Fibroblast of skin of back (primary cell): ENCODE data around the gene STEAP4. TPM values are rescaled to one million over a fixed set of nuclear protein-coding genes. Genes with fewer than 3 reads are reported as not detected.

Experiments
- DNase-seq: peaks from one replicate; pipeline ENCODE4 v3.0.0-alpha.2; 2013
- polyA plus RNA-seq, 2 experiments: library from polyadenylated mRNA; unstranded; fragments of 120-200 nt; gene quantifications; one replicate each; pipeline ENCODE4 v1.2.1, GENCODE V29; 2013; ENCODE audit not compliant: insufficient read length in 2 of 2

The STEAP4 gene
- polyA plus RNA-seq (2013, experiment 1 of 2; ENCODE audit: insufficient read length) = 0.04 TPM
- polyA plus RNA-seq (2013, experiment 2 of 2; ENCODE audit: insufficient read length) = 0.07 TPM

DNA sequence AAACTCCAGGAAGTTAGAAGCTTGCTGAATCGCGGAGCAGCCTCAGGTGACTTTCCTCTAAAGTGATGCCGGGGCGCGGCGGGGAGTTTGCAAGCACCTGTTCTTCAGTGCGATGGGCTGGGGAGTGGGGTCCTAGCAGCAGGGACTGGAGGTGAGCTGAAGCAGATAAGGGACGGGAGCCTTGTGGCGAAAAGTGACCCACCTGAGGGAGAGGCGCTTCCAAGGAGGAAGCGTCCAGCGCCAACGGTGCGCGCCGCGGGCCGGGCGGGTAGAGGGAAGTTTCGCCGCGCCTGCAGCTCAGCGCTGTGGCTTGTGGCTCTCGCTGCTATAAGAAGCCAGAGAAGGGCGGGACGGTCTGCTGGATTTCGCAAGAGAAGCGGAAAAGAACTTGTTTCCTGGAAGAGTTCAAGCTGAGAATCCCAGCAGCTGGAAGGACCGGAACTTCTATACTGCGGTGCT lies at the start of gene STEAP4:
Gene STEAP4 (minus strand): TSS at position 305 of the 459 bp plus-strand sequence. CDS start 22,625 bp downstream, outside the sequence.
- DNase-seq = peak; percentile 44

DNA sequence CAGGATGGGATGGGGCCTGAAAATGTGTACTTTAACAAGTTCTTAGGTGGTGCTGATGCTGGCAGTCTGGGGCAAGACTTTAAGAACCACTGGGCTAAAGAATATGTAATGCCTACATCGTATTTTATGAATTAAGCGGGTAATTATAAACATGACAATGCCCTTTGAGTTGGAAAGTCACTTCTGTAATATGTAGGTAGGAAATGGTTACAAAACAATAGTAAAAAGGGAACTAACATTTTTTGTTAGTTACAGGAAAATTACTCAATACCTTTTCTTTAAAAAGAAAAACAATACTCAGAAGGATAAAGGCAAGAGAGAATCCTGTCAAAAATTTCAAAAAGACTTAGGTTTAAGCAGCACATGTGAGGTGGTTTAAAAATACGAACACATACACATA lies 48.3 kb upstream of the STEAP4 start:
- DNase-seq = no peak

GRCh38 chr7:88350118-88350517 lies 43.4 kb upstream of the STEAP4 start:
- no peak for DNase-seq

- DNase-seq = no peak
These were observed 40.8 kb upstream of the STEAP4 start for GRCh38 chr7:88347517-88347916.

GRCh38 chr7:88347090-88347489 lies 40.4 kb upstream of the STEAP4 start:
- no peak for DNase-seq

GRCh38 chr7:88346357-88346756 lies 39.7 kb upstream of the STEAP4 start:
- no peak for DNase-seq

DNA sequence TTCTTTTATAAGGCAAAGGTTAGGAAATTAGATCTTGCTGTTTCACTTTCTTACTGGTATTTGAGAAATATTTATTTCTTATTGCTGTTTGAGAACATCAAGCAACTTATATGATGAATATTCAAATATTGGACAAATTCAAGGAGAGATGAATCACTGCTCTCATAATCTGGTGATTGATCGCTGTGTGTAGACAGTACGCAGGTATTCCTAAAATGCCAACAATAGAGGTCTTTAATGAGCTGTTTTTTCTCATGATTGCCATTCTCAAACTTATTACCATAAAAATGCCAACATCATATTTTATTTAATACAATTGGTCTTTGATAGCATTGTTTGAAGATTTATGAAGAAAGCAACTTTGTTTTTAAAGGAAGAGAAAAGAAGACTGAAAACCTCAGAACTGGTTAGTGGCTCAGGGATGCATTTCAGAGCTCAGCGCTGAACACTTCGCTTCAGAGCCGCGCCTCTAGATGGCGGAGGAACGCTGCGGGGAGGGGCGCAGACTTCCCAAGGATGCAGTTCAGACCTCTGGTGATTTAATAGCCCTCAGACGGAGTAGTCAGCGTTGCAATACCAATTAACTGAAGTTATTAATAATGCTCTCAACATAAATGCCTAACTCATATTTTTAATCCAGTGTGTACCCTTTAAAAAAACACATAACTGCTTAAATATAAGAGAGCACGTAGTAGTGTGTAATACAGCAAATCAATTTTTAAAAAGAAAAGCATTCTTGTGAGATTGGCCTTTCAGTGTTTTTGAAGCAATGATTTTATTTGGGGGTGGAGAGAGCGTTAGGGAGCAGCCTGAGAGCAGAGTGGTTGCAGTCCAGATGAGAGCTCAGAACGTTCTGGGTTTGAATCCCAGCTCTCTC lies 38.5 kb upstream of the STEAP4 start:
- DNase-seq = peak; percentile 44

DNA sequence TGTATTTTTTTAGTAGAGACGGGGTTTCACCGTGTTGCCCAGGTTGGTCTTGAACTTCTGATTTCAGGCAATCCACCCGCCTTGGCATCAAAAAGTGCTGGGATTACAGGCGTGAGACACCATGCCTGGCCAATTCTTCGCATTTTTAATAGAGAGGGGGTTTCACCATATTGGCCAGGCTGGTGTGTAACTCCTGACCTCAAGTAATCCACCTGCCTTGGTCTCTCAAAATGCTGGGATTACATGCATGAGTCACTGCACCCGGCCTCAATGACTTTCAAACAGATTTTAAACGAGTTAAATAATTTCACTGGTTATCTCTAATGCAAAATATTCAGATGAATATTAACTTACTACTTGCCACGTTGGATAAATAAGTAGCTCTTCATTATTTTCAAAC lies 37.6 kb upstream of the STEAP4 start:
- DNase-seq = no peak

GRCh38 chr7:88339195-88339922 lies 32.7 kb upstream of the STEAP4 start:
- no peak for DNase-seq

DNA sequence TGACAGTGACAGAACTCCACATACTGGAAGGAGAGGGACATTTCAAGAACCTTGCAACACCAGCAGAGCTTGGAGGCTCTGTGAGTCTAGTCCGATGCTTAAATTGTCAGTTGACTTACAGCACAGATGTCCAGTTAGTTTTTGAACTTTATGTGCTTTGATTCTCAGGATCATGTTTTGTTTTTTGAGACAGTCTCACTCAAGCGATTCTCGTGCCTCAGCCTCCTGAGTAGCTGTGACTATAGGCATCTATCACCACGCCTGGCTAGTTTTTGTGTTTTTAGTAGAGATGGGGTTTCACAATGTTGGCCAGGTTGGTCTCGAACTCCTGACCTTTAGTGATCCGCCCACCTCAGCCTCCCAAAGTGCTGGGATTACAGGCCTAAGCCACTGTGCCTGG lies 31.8 kb upstream of the STEAP4 start:
- no peak for DNase-seq

GRCh38 chr7:88337572-88337971 lies 30.9 kb upstream of the STEAP4 start:
- DNase-seq = peak; percentile 89

DNA sequence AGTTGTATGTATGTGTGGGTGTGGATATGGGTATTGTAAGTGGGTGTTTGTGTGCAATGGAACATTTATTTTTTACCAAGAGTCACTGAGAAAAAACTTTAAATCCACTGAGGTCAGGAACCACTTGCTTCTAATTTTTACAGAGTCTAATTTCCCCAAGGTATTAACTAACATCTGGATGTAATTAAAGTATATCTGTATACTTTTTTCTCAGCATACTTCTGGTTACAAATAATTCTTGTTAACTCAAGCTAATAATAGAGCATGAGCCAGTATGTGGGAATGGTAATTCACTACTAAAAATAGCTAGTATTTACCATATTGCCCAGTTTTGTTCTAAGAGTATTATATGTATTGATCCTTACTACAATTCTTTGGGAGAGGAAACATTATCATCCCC lies 24.6 kb upstream of the STEAP4 start:
- DNase-seq = peak; percentile 53

DNA sequence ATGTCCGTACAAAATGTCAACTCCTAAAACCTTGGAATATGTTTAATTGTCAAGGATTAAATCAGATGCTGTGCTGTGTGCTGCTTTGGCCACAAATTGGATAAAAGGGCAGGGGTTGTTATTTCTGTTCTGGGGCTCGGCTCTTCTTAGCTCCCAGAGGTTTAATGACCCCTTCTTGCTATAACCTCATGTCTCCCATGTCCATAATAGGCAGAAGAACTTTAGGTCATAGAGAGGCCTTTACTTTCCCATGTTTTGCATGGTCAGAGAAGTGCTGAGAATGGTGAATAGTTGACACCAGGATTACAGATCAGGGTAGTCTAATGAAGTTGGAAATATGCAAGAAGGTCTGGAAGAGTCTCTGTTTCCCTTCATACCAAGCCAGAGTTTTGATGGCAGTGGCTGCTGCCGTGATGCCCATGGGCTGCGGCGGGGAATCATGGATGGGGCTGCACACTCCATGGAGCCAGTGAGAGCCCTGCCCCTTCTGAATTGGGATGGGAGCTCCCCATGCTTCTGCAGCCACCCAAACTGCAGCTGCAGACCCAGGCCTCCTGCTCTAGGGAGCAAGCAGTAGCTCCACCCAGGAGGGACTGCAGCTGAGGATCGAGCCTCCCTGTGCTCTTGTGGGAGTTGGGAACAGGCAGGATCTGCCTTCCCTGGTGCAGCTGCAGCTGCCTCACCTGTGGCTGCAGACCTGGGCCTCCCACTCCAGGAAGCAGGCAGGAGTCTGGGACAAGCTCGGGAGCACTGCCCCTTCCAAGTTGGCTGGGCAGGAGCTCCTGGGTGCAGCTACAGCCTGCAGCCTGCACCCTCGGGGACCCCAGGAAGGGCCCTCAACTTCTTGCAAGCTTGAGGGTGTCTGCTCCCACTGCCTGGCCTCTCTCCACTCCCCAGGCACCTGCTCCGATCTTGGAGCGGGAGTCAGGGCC lies 23.1 kb upstream of the STEAP4 start:
- DNase-seq = no peak

DNA sequence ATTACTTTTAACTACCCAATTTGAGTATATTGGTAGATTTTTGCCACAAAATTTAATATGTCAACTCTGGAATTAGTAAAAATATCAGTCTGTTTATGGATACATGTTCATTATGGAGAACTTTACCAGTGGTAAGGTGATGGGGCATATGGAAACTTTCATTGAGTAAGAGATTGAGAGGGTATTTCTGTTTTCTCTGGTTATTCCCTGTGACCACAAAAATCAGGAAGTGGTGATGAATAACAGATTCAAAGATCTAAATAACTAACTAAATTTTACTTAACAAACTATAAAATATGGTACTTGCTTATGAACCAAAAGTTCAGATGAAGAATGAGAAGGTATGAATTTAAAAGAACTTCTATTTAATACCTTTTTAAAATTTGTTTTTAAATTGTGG lies 22.1 kb upstream of the STEAP4 start:
- peak; percentile 19 for DNase-seq

DNA sequence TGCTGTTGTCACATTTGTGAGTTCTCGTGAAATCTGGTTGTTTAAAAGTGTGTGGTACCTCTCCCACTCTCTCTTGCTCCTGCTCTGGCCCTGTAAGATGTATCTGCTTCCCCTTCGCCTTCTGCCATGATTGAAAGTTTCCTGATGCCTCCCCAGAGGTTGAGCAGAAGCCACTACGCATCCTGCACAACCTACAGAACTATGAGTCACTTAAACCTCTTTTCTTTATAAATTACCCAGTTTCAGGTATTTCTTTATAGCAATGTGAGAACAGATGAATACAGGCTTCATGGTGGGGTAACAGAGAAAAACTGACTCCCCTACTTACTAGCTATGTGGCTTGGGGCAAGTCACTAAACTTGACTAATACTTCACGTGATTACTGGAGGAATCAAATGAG lies 18.0 kb upstream of the STEAP4 start:
- no peak for DNase-seq

DNA sequence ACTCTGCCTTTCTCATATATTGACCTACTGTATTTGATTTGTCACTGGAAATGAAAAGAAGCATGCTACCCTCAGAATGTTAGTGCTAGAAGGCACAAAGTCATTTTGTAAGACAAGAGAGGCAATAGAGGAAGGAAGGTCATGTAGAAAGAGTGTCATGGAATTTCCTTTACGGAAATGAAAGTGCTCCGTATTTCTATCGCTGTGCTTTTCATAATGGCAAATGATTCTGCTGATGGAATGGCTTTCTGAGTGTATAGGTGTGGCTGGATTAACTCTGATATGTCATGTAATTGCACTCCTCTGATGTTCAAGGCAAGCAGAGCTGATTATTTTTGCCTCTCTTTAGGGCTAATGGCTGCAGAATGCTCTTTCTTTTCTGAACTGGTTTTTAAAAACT lies 15.5 kb upstream of the STEAP4 start:
- DNase-seq = no peak

- no peak for DNase-seq
These were observed 15.0 kb upstream of the STEAP4 start for GRCh38 chr7:88321694-88322093.

- DNase-seq = no peak
These were observed 11.5 kb upstream of the STEAP4 start for GRCh38 chr7:88318196-88318595.

DNA sequence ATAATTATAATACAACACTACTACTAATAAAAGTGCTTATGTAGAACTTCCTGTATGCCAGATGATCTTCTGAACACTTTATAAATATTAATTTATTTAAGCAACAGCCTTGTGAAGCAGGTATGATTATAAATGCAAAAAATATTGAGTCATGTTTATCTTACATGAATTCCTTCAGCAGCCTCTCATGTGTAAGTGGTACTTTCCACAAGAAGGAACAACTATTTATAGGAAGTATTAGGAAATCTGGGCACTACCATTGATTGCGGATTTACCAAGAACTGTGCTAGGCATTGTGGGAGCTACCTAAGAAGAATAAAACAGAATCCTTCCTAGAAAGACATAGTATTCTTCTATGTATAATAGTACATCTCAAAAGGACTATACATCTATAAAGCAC lies 10.7 kb upstream of the STEAP4 start:
- DNase-seq = no peak

DNA sequence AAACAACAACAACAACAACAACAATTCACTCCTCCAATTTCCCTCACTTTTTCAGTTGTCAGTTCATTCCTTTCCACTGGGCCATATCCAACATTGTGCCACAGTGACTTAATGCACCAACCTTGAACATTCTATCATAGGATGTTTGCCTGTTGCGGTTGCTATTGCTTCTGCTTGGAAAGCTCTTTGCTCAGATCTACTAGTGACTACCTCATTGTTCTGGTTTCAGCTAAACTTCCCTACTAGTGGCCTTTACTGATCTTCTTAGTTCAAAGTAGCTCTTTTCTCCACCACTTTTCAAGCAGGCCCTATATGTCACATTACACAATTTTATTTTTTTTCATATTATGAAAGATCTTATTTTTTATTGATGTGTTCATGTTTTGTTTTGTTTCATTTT lies 9.8 kb upstream of the STEAP4 start:
- no peak for DNase-seq

DNA sequence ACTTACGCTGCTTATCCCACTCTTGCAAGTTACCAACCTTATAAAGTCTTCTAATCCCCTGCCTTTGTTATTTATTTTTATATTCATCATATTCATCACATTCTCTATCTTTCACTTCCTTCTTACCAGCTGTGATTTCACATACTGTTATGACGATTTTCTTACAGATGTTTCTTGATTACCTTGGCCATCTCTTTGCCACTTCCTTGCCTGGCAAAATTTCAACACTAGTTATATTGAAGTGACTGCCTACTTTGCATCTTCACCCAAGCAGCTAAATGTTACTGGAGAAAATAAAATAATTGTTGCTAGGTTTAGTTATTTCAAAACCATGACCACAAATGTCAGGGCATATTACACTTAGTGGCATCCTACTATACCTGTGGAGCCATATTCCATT lies 8.8 kb upstream of the STEAP4 start:
- DNase-seq = no peak

DNA sequence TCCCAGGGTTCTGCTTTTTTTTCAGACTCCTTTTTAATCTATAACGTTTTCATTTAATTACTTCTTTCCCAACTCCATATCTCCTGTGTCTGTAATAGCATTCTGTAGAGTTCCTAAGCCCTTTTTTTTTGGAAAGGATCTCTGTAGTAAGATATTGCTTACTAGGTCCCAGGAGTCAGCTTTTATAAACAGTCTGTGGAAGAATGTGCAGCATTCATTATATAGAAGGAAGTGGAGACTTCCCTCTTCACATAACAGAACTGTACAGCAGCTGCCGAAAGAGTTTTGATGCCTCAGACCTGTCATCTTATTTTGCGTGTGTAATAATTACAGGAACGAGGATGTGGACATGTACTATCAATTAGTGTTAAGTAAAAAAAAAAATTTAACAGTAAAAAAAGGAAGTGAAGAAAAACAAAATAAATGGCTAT lies 7.4 kb upstream of the STEAP4 start:
- DNase-seq = no peak
